Tongue (tissue), 2 donors: ENCODE results near the gene SRSF4. TPM values are rescaled to one million over a fixed set of nuclear protein-coding genes. Genes with fewer than 3 reads are reported as not detected.
"Not testable (repeated sequence)": the region's sequence is repeated elsewhere in the genome, so short reads cannot be mapped to it uniquely, and the experiment has no call there.

ENCODE experiments used
- DNase-seq: peaks from one replicate; pipeline ENCODE4 v3.0.0-alpha.2; 2015
- total RNA-seq: library from RNA; depleted of rRNA; stranded (reverse); fragments of >200 nt; gene quantifications from one replicate; pipeline ENCODE4 v1.2.3, GENCODE V29; 2014

SRSF4 gene
- total RNA-seq, 1 donor from 2014 or later: 56.2 TPM

- DNase-seq: peak; percentile 90
Observed at GRCh38 chr1:29124366-29125236, 57.1 kb downstream of the SRSF4 start.

- DNase-seq: peak; percentile 24
Observed at GRCh38 chr1:29123887-29124365, 57.8 kb downstream of the SRSF4 start, which contains the start of gene TMEM200B. Gene TMEM200B, minus strand, starts transcription at chr1:29123903. Its CDS starts 2,075 bp downstream, at chr1:29121828.

- DNase-seq: peak; percentile 42
Observed at GRCh38 chr1:29123053-29123886, 58.4 kb downstream of the SRSF4 start.

GRCh38 chr1:29122682-29123052 is 59.0 kb downstream of the SRSF4 start:
- peak; percentile 38 for DNase-seq

- peak; percentile 63 for DNase-seq
Observed at GRCh38 chr1:29121936-29122681, 59.6 kb downstream of the SRSF4 start.

- no peak for DNase-seq
Observed at GRCh38 chr1:29121516-29121935, 60.2 kb downstream of the SRSF4 start.

- peak; percentile 65 for DNase-seq
Observed at GRCh38 chr1:29120947-29121485, 60.7 kb downstream of the SRSF4 start.

GRCh38 chr1:29120367-29120766 is 61.3 kb downstream of the SRSF4 start:
- DNase-seq: no peak

- DNase-seq: peak; percentile 66
Observed at GRCh38 chr1:29119121-29119929, 62.4 kb downstream of the SRSF4 start.

- DNase-seq: no peak
Observed at GRCh38 chr1:29117381-29117780, 64.3 kb downstream of the SRSF4 start.

- DNase-seq: no peak
Observed at GRCh38 chr1:29114654-29115053, 67.0 kb downstream of the SRSF4 start.

- no peak for DNase-seq
Observed at GRCh38 chr1:29113413-29114117, 68.1 kb downstream of the SRSF4 start.

GRCh38 chr1:29112705-29113412 is 68.8 kb downstream of the SRSF4 start:
- no peak for DNase-seq

GRCh38 chr1:29108041-29108440 is 73.7 kb downstream of the SRSF4 start:
- not testable (repeated sequence) for DNase-seq

GRCh38 chr1:29105822-29106221 is 75.9 kb downstream of the SRSF4 start:
- no peak for DNase-seq

GRCh38 chr1:29100487-29100886 is 81.2 kb downstream of the SRSF4 start:
- DNase-seq: no peak

GRCh38 chr1:29099286-29099685 is 82.4 kb downstream of the SRSF4 start:
- no peak for DNase-seq
